Upper lobe of left lung (tissue), 6 donors: ENCODE results near the gene TBC1D23. TPM values are rescaled to one million over a fixed set of nuclear protein-coding genes. Genes with fewer than 3 reads are reported as not detected.
A peak's percentile ranks its signal among the peaks of the same experiment; 100 is the strongest.

Experiments
- ATAC-seq, 2 donors: fragments of 200-7000 bp; cut with Tn5 transposase; one replicate each; pipeline ENCODE4 v1.9.1; 2022; ENCODE audit warnings: mild to moderate bottlenecking in 2 of 2, moderate library complexity in 2 of 2; ENCODE audit not compliant: low FRiP score in 2 of 2
- DNase-seq, 2 donors: peaks; one replicate each; pipeline ENCODE4 v3.0.0-alpha.2; 2019 to 2020
- H3K27ac ChIP-seq, 4 donors: fragments of 200-600 bp; sonication (generic); one replicate each; pipeline ENCODE4 v1.5.1; 2016 to 2019
- H3K27me3 ChIP-seq, 4 donors: fragments of 200-600 bp; sonication (generic); one replicate each; pipeline ENCODE4 v1.5.1; 2017 to 2019
- H3K36me3 ChIP-seq, 4 donors: fragments of 200-600 bp; sonication (generic); one replicate each; pipeline ENCODE4 v1.5.1; 2016 to 2019
- H3K4me1 ChIP-seq, 4 donors: fragments of 200-600 bp; sonication (generic); one replicate each; pipeline ENCODE4 v1.5.1; 2018 to 2019
- H3K4me3 ChIP-seq, 4 donors: fragments of 200-600 bp; sonication (generic); one replicate each; pipeline ENCODE4 v1.5.1; 2017 to 2019; ENCODE audit warnings: mild to moderate bottlenecking in 2 of 4, moderate library complexity in 1 of 4
- H3K9me3 ChIP-seq, 4 donors: fragments of 200-600 bp; sonication (generic); one replicate each; pipeline ENCODE4 v1.5.1; 2018 to 2019
- EP300 ChIP-seq, 4 donors: sonication (generic); formaldehyde crosslinking; IDR thresholded peaks; one replicate each; pipeline ENCODE4 v1.5.1; 2017; ENCODE audit warnings: antibody characterized with exemption in 4 of 4, control low read depth in 2 of 4
- POLR2A ChIP-seq, 4 donors: fragments of 450-650 bp; IDR thresholded peaks; one replicate each; pipeline ENCODE4 v1.5.1; 2016 to 2017; ENCODE audit warnings: antibody characterized with exemption in 4 of 4, mild to moderate bottlenecking in 2 of 4
- POLR2AphosphoS5 ChIP-seq, 2 donors: sonication (generic); formaldehyde crosslinking; IDR thresholded peaks; one replicate each; pipeline ENCODE4 v1.5.1; 2017; ENCODE audit warnings: antibody characterized with exemption in 2 of 2
- WGBS, 2 donors: methylation state at CpG; one replicate each; pipeline ENCODE4 v1.1.5; 2017 to 2018; 5-methylcytosine and 5-hydroxymethylcytosine counted together
- total RNA-seq, 6 donors: library from RNA; depleted of rRNA in 4 of 6; stranded (reverse); fragments of >200 nt in 4 of 6; gene quantifications; one replicate each; pipeline versions ENCODE4 v1.1.0 to v1.2.1, GENCODE V29; 2016 to 2021
- TF ChIP-seq, protein P1 (sequence below), 6 experiments: fragments of 450-650 bp in 4 of 6; fragments of 200-600 bp in 2 of 6; sonication (generic) in 2 of 6; IDR thresholded peaks; one replicate each; pipeline ENCODE4 v1.5.1; 2016 to 2019; ENCODE audit warnings: antibody characterized with exemption in 6 of 6
- donor health status: DM: no; HTN: no; CAD: no; lungs with moderate emphysema.
- donor health status: DM: no; HTN: yes; CAD: no; lungs with severe emphysema.

TBC1D23 gene
- total RNA-seq, 6 donors from 2014 or later: 13.4 to 42.7 (median 32.0) TPM

GRCh38 chr3:100254168-100254777 lies 6.5 kb upstream of the TBC1D23 start:
- peaks cover 0 to 5% (median 2%) of the 10 kb centered on the region in 4 donors for H3K4me1 ChIP-seq
- H3K27ac ChIP-seq: peak overlapping the region in 2 of 4 donors; percentile 13 to 36
- H3K9me3 ChIP-seq: no peaks in the 10 kb centered on the region
- no peaks in the 10 kb centered on the region for H3K27me3 ChIP-seq
- WGBS, 2 donors: 36% methylated on average over 6 to 7 of the region's 7 CpGs
- no peak for TF ChIP-seq EP300 (IDR thresholded peaks at IDR 0.05)
- TF ChIP-seq, protein P1, sequence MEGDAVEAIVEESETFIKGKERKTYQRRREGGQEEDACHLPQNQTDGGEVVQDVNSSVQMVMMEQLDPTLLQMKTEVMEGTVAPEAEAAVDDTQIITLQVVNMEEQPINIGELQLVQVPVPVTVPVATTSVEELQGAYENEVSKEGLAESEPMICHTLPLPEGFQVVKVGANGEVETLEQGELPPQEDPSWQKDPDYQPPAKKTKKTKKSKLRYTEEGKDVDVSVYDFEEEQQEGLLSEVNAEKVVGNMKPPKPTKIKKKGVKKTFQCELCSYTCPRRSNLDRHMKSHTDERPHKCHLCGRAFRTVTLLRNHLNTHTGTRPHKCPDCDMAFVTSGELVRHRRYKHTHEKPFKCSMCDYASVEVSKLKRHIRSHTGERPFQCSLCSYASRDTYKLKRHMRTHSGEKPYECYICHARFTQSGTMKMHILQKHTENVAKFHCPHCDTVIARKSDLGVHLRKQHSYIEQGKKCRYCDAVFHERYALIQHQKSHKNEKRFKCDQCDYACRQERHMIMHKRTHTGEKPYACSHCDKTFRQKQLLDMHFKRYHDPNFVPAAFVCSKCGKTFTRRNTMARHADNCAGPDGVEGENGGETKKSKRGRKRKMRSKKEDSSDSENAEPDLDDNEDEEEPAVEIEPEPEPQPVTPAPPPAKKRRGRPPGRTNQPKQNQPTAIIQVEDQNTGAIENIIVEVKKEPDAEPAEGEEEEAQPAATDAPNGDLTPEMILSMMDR (IDR thresholded peaks at IDR 0.05): peak; percentile 48 to 67 (median 61)
- TF ChIP-seq POLR2AphosphoS5 (IDR thresholded peaks at IDR 0.05): peak in 1 of 2 donors; percentile 22
- H3K4me3 ChIP-seq: no peak overlapping the region
- no peaks in the 10 kb centered on the region for H3K36me3 ChIP-seq
- ATAC-seq: peak; percentile 85 to 88
- DNase-seq: peak in 1 of 2 donors; percentile 43

GRCh38 chr3:100256731-100257151 lies 4.1 kb upstream of the TBC1D23 start:
- DNase-seq (no peak), ATAC-seq (no peak)
- H3K27ac ChIP-seq: no peak overlapping the region
- no peaks in the 10 kb centered on the region for H3K9me3 ChIP-seq
- peaks cover 7 to 16% (median 12%) of the 10 kb centered on the region in 4 donors for H3K4me1 ChIP-seq
- no peaks in the 10 kb centered on the region for H3K27me3 ChIP-seq
- TF ChIP-seq POLR2AphosphoS5 (IDR thresholded peaks at IDR 0.05): no peak
- no peak for TF ChIP-seq EP300 (IDR thresholded peaks at IDR 0.05)
- TF ChIP-seq, protein P1 (IDR thresholded peaks at IDR 0.05): no peak
- no peak for TF ChIP-seq POLR2A (IDR thresholded peaks at IDR 0.05)
- no peak overlapping the region for H3K4me3 ChIP-seq
- no peaks in the 10 kb centered on the region for H3K36me3 ChIP-seq

GRCh38 chr3:100257586-100257985 lies 3.2 kb upstream of the TBC1D23 start:
- no peak overlapping the region for H3K27ac ChIP-seq
- TF ChIP-seq, protein P1 (IDR thresholded peaks at IDR 0.05): no peak
- no peak for TF ChIP-seq POLR2AphosphoS5 (IDR thresholded peaks at IDR 0.05)
- TF ChIP-seq EP300 (IDR thresholded peaks at IDR 0.05): no peak
- no peak for TF ChIP-seq POLR2A (IDR thresholded peaks at IDR 0.05)
- H3K9me3 ChIP-seq: no peaks in the 10 kb centered on the region
- whole genome bisulfite sequencing, 2 donors: 75 to 80% methylated on average over 3 of the region's 3 CpGs
- DNase-seq (no peak), ATAC-seq (no peak)
- no peak overlapping the region for H3K4me3 ChIP-seq
- peaks cover 13 to 24% (median 19%) of the 10 kb centered on the region in 4 donors for H3K4me1 ChIP-seq
- H3K36me3 ChIP-seq: no peaks in the 10 kb centered on the region
- H3K27me3 ChIP-seq: no peaks in the 10 kb centered on the region

- Histone ChIP-seq H3K27me3 (no peaks in the 10 kb centered on the region), H3K27ac (peak overlapping the region; percentile 94 to 98 (median 96)), H3K9me3 (no peaks in the 10 kb centered on the region), H3K4me3 (peak overlapping the region in 3 of 4 donors; percentile 63 to 82 (median 76)), H3K36me3 (no peaks in the 10 kb centered on the region), H3K4me1 (peaks cover 21 to 50% (median 32%) of the 10 kb centered on the region in 4 donors)
- DNase-seq: peak in 1 of 2 donors; percentile 80
- TF ChIP-seq EP300 (IDR thresholded peaks at IDR 0.05) (no peak), POLR2A (IDR thresholded peaks at IDR 0.05) (no peak), POLR2AphosphoS5 (IDR thresholded peaks at IDR 0.05) (no peak)
- TF ChIP-seq, protein P1 (IDR thresholded peaks at IDR 0.05): peak in 3 of 6 experiments; percentile 30 to 43 (median 31)
- 13 to 21% methylated on average over 18 of the region's 18 CpGs for WGBS, 2 donors
- ATAC-seq: peak; percentile 13 to 61
Measured at GRCh38 chr3:100260081-100260684, 609 bp upstream of the TBC1D23 start.
